GM18909 (cell line): ENCODE data around the gene CORO1C.
A peak's percentile ranks its signal among the peaks of the same experiment; 100 is the strongest.
"Not testable (repeated sequence)": the region's sequence is repeated elsewhere in the genome, so short reads cannot be mapped to it uniquely, and the experiment has no call there.

Experiments used
- ATAC-seq: cut with Tn5 transposase; IDR thresholded peaks from one replicate; pipeline ENCODE4 v1.9.1; 2021; ENCODE audit warnings: mild to moderate bottlenecking; ENCODE audit not compliant: unreplicated experiment, poor library complexity

The CORO1C gene

GRCh38 chr12:108622421-108622820 is 108.9 kb downstream of the CORO1C start:
- ATAC-seq, result no peak

DNA sequence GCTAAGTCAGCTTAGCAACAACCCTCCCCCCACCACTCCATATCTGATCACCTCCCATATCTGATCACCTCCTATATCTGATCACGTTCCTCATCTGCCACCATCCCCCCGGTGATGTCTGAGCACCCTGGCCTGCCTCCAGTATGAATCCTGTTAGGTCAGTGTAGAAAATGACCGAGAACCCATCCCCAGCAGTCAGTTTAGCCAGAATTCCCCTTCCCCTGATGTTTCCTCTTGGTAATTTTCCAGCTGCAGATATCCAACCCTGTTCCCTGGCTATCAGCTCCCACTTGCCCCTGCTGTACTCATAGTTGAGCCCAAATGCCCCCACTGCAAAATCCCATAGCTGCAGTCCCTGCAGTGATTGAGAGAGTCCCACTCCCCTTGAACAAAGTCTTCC is 110.2 kb downstream of the CORO1C start:
- ATAC-seq, result no peak

GRCh38 chr12:108620236-108620879 is 111.0 kb downstream of the CORO1C start:
- no peak for ATAC-seq

GRCh38 chr12:108619369-108620160 is 111.8 kb downstream of the CORO1C start:
- ATAC-seq, result no peak

GRCh38 chr12:108618953-108619274 is 112.4 kb downstream of the CORO1C start:
- ATAC-seq, result not testable (repeated sequence)

- ATAC-seq, result peak; percentile 45
Observed at GRCh38 chr12:108618079-108618952, 113.0 kb downstream of the CORO1C start.

DNA sequence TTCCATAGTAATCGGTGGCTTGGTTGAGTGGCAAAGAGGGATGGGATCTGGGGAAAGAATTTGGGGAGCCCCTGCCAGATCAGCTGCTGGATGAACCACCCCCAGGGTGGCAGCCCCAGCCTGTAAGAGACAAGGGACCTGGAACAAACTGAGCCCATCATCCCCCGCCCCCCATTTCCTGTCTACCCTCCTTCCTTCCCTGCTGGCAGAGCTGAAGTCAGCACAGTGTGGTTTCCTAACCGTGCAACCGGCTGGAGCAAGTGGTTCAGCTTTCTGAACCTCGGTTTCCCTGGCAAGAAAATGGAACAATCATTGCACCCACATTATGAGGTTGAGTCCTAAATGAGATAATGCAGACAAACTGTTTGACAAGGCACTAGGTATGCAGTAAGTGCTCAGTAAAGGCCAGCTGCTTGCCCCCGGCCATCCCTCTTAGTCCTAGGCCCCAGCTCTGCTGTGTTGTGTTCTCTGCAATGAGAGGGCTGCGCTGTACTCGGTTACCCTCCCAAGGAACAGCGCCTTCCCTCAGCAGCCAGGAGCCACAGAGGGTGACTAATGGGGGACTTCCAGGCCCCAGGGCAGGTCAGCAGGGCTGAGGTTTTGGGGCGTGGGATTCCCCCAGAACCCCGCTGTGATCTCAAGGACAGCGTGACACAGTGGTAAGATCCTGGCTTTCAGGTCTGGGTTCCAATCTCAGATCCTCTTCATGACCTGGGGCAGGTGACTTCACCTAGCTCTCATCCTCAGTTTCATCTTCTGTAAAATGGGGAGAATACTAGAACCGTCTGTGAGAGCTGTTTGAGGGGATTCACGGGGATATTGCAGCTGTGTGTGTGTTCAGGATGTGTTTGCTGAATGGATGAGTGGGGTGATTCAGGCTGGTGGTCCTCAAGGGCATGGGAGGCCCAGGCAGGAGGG is 114.1 kb downstream of the CORO1C start:
- peak; percentile 83 for ATAC-seq

DNA sequence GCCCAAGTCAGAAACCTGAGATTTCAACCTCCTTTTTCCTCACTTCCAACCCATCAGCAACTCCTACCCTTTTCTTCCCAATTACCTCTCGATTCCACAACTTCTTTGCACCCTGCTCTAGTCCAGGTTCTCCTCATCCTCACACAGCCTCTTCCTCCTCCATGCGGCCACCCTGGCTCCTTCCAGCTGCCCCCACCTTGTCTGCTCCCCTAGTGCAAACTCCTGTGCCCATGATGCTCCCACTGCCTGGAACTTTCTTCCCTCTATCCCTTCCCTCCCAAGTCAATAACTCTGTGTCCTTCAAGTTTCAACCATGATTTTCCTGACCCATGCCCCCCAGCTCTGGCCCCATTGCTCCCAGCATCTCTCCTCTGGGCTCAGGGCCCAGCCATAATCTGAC is 115.0 kb downstream of the CORO1C start:
- no peak for ATAC-seq

GRCh38 chr12:108615918-108616317 is 115.4 kb downstream of the CORO1C start:
- ATAC-seq, result no peak

- ATAC-seq, result no peak
Observed at GRCh38 chr12:108614639-108615038, 116.7 kb downstream of the CORO1C start.

GRCh38 chr12:108614041-108614440 is 117.3 kb downstream of the CORO1C start:
- ATAC-seq, result no peak

DNA sequence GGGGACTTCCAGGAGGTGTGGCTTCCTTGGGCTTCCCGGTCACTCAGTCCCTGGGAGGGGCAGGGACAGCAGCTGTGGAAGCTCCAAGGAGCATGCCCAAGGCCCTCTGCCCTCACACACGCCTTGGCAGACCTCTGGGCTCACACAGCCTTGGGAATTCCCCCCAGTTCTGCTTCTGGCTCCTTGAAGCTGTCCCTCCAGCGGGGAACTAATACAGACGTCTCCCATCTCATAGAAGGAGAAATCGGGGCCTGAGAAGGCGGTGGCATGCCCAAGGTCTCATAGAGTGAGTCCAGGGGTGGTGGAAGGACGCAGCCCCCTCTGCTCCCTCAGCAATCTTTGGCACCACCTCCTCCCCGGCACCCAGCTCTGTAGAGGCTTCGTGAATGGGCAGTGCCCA is 117.8 kb downstream of the CORO1C start:
- no peak for ATAC-seq

DNA sequence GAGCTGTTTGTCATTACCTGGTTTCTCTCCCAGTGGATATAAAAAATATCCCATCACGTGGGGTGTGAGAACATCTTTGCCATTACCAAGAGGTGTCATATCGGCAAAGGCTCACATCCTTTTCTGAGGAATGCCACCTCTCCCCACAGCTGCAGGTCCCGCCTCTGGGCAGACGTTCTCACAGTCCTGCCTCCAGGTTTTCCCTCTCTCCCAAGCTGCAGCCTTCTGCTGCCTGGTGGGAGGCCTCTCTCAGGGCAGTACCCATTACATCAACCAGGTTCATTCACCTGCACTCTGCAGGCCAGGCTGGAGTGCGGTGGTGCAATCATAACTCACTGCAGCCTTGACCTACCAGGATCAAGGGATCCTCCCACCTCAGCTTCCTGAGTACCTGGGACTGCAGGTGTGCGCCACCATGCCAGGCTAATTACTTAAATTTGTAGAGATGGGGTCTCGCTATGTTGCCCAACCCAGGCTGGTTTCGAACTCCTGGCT is 118.5 kb downstream of the CORO1C start:
- ATAC-seq, result no peak

DNA sequence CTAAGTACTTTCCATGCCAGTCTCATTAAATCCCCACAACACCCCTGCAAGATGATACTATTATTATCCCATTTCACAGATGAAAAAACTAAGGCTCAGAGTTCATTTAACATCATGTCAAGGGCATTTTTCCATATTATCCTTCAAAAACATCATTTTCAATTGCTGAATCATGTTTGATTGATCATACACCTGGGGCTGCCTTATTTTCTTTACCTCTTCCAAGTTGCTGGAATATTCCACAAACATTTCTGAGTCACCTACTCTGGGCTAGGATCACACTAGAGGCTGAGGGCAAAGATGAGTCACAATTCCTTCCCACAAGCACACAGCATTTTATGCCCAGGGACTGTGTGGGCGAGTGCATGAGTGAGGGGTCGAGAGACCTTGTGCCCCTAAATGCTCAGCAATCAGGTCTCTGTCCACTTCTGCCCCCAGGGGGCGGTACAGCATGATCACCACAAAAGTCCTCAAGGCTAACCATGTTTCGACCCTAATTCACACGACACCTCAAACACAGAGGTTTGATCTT is 119.4 kb downstream of the CORO1C start:
- no peak for ATAC-seq

DNA sequence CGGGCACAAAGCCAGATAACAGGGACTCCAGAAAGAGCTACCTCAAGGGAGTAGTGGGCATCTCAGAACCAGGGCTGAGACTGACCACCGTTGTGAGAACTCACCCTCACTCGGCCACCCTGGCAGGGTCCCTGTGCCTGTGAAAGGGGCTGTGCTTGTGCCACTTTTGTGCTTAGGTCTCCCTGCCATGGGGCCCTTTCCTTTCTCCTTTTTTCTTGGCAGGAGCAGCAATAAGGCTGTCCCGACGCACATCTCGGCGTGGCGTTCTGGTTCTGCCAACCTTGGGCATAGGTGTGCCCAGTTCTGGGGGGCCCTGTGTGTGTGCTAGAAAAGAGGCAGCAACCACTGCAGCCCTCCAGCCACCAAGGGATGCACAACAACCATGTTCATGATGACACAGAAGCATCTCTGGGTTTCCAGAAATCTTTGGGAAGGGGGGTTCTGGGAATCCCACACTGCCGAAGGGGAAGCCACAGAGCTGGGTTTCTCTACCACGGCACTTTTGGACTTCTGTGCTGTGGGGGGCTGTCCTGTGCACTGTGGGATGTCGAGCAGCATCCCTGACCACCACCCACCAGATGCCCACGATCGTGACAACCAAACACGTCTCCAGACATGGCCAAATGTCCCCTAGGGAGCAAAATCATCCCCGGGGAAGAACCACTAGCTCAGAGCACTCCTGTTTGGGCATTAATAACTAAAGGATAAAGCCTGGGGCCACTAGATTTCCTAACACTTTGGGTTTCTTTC is 120.3 kb downstream of the CORO1C start:
- ATAC-seq, result no peak

DNA sequence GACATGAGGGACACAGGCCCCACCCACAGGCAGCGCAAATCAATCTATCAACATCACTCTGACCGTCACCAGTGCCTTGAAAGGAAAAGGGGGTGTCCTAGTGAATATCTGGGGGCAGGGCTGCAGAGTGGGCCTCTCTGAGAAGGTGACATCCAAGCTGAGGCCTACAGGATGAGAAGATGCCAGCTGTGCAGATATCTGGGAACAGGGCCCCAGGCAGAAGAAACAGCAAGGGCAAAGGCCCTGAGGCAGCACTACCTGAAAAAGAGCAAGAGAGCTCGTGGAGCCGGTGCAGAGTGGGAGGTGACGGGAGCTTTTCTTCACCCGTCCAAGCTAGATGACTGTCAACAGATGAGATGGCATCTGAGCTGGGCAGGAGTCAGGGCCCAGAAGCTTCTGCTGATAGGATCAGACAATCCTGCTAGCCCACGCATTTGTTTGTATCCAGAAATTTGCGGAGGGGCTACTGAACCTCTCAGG is 120.9 kb downstream of the CORO1C start:
- no peak for ATAC-seq

DNA sequence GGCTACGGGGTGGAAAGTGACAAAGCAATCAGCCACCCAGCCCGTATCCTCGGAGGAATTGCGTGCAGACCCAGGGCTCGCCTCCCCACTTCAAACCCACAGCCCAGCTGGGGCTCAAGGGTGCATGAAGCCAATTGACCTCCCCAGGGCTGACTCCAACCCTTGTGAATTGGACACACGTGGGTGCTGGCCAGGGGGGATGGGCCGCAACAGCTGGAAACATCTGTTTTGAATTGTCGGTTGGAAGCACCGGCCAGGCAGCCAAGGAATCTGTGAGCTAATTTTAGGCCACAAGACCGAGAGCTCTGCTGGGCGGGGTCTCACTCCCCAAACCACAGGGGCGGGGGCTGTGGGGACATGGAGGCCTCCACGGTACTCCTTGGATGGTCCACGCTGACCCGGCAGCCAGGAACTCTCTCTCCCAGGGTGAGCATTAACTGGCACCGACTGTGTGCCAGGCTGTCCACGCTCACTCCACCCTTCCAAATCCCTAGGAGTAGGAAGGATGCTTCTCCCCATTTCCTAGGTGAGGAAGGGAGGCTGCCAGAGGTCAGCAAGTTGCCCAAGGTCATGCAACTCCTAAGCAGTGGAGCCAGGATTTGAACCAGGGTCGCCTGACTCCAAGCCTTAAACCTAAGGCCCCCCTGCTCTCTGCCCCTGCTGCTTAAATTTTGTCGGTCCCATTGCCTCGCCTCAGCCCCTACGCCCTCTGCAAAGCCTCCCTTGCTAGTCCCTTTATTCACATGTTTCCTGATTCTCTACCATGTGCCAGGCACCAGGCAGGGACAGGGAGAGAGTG is 121.6 kb downstream of the CORO1C start:
- no peak for ATAC-seq

GRCh38 chr12:108608616-108609015 is 122.7 kb downstream of the CORO1C start:
- no peak for ATAC-seq
